H1 (cell line): Measurements from ENCODE around the gene KCNMA1. TPM values are rescaled to one million over a fixed set of nuclear protein-coding genes. Genes with fewer than 3 reads are reported as not detected.

Experiments
- CTCF ChIA-PET: fragments of 300-600 bp; sonication (Branson Sonifier 250); formaldehyde crosslinking; loops from one replicate; lab custom pipeline; 2021; ENCODE audit not compliant: partially characterized antibody; lab: Charles Lee
- POLR2A ChIA-PET: fragments of 300-600 bp; sonication (Branson Sonifier 250); formaldehyde crosslinking; loops from one replicate; lab custom pipeline; 2021; ENCODE audit warnings: inconsistent platforms; ENCODE audit not compliant: partially characterized antibody; lab: Charles Lee
- DNase-seq, 2 experiments: peaks; one replicate each; pipeline versions ENCODE4 v3.0.0 to v3.0.0-alpha.2; 2010 to 2022; ENCODE audit warnings: low spot score in 2 of 2, low read depth in 1 of 2, mixed read lengths in 1 of 2
- FAIRE-seq: peaks from 2 replicates; lab custom pipeline; 2011; peaks lifted over from hg19 to GRCh38; lab: Jason Lieb, UNC
- H2AFZ ChIP-seq: 2 replicates; pipeline ENCODE4 v1.8.1; 2012; ENCODE audit warnings: low read length, inconsistent platforms
- H2AK5ac ChIP-seq: 2 replicates; pipeline ENCODE4 v1.6.1; 2013; ENCODE audit warnings: low read depth, low read length
- H2BK120ac ChIP-seq: replicated peaks from 2 replicates; pipeline ENCODE3; 2013; ENCODE audit warnings: low read depth, low read length, inconsistent platforms
- H2BK12ac ChIP-seq: 2 replicates; pipeline ENCODE4 v1.6.1; 2013; ENCODE audit warnings: low read depth, low read length
- H2BK15ac ChIP-seq: 2 replicates; pipeline ENCODE4 v1.6.1; 2013; ENCODE audit warnings: low read length
- H2BK20ac ChIP-seq: 2 replicates; pipeline ENCODE4 v1.6.1; 2013; ENCODE audit warnings: low read length
- H2BK5ac ChIP-seq: 2 replicates; pipeline ENCODE4 v1.6.1; 2013; ENCODE audit warnings: low read depth, low read length
- H3K14ac ChIP-seq: 2 replicates; pipeline ENCODE4 v1.6.1; 2013; ENCODE audit warnings: inconsistent platforms; ENCODE audit not compliant: insufficient read length
- H3K18ac ChIP-seq: 2 replicates; pipeline ENCODE4 v1.6.1; 2013; ENCODE audit warnings: low read length; ENCODE audit errors: extremely low read depth
- H3K23ac ChIP-seq: 2 replicates; pipeline ENCODE4 v1.6.1; 2013; ENCODE audit warnings: inconsistent platforms; ENCODE audit not compliant: insufficient read length
- H3K23me2 ChIP-seq: 2 replicates; pipeline ENCODE4 v1.6.1; 2013; ENCODE audit warnings: low read depth, low read length
- H3K27ac ChIP-seq: 2 replicates; pipeline ENCODE4 v1.6.1; 2011; ENCODE audit warnings: low read depth, low read length, inconsistent platforms
- H3K27me3 ChIP-seq, 4 experiments: replicated peaks in 1 of 4; 1 replicate in 1 of 4; 2 replicates in 3 of 4; pipeline versions ENCODE4 v1.6.1 to v1.8.1; 2011 to 2013; ENCODE audit warnings: low read length in 3 of 4, mild to moderate bottlenecking in 3 of 4, inconsistent platforms in 2 of 4, mixed read lengths in 2 of 4, moderate library complexity in 1 of 4; ENCODE audit not compliant: control insufficient read depth in 3 of 4, insufficient read depth in 3 of 4; ENCODE audit errors: extremely low read depth in 1 of 4
- H3K36me3 ChIP-seq, 4 experiments: 2 replicates each; pipeline versions ENCODE4 v1.6.1 to v1.8.1; 2011 to 2013; ENCODE audit warnings: mild to moderate bottlenecking in 4 of 4, low read length in 3 of 4, moderate library complexity in 2 of 4, control low read depth in 1 of 4, inconsistent platforms in 1 of 4; ENCODE audit not compliant: insufficient read depth in 4 of 4, control insufficient read depth in 2 of 4
- H3K4ac ChIP-seq: replicated peaks from 2 replicates; pipeline ENCODE3; 2013; ENCODE audit warnings: low read length, low read depth, mixed read lengths, inconsistent platforms; ENCODE audit not compliant: insufficient read length
- H3K4me1 ChIP-seq, 4 experiments: replicated peaks in 1 of 4; 1 replicate in 1 of 4; 2 replicates in 3 of 4; pipeline versions ENCODE4 v1.6.1 to v1.8.1; 2011 to 2013; ENCODE audit warnings: low read length in 3 of 4, inconsistent platforms in 2 of 4, mixed read lengths in 1 of 4; ENCODE audit not compliant: insufficient read depth in 4 of 4, control insufficient read depth in 3 of 4
- H3K4me2 ChIP-seq, 2 experiments: 2 replicates each; pipeline versions ENCODE4 v1.6.1 to v1.8.1; 2011 to 2013; ENCODE audit warnings: low read depth in 2 of 2, low read length in 2 of 2, control low read depth in 1 of 2, inconsistent platforms in 1 of 2, mild to moderate bottlenecking in 1 of 2; ENCODE audit not compliant: insufficient read depth in 1 of 2
- H3K4me3 ChIP-seq, 4 experiments: fragments of 200-600, 300-600 bp in 1 of 4; sonication (generic), shearing (Covaris generic), sonication (Bioruptor Twin) in 1 of 4; 2 replicates each; pipeline versions ENCODE4 v1.5.1 to v1.8.1; 2011 to 2016; ENCODE audit warnings: low read length in 4 of 4, low read depth in 3 of 4, control low read depth in 2 of 4, inconsistent platforms in 2 of 4, mild to moderate bottlenecking in 2 of 4, mixed read lengths in 1 of 4, moderate library complexity in 1 of 4; ENCODE audit not compliant: insufficient read depth in 2 of 4; ENCODE audit errors: extremely low read depth in 1 of 4
- H3K56ac ChIP-seq: replicated peaks from 2 replicates; pipeline ENCODE3; 2013; ENCODE audit warnings: low read depth, mild to moderate bottlenecking, mixed read lengths, low read length, inconsistent platforms; ENCODE audit not compliant: insufficient read length
- H3K79me1 ChIP-seq: 2 replicates; pipeline ENCODE4 v1.6.1; 2013; ENCODE audit warnings: low read depth, low read length, control low read depth
- H3K79me2 ChIP-seq, 2 experiments: 2 replicates each; pipeline versions ENCODE4 v1.6.1 to v1.8.1; 2012 to 2013; ENCODE audit warnings: low read length in 2 of 2, mild to moderate bottlenecking in 2 of 2, inconsistent platforms in 1 of 2; ENCODE audit not compliant: insufficient read depth in 2 of 2, control insufficient read depth in 1 of 2
- H3K9ac ChIP-seq, 4 experiments: replicated peaks in 1 of 4; 1 replicate in 1 of 4; 2 replicates in 3 of 4; pipeline versions ENCODE4 v1.6.1 to v1.8.1; 2011 to 2013; ENCODE audit warnings: low read depth in 3 of 4, low read length in 3 of 4, control low read depth in 2 of 4, mild to moderate bottlenecking in 2 of 4, moderate library complexity in 2 of 4, inconsistent platforms in 1 of 4; ENCODE audit errors: extremely low read depth in 1 of 4
- H3K9me3 ChIP-seq, 2 experiments: 2 replicates each; pipeline versions ENCODE4 v1.6.1 to v1.8.1; 2012 to 2013; ENCODE audit warnings: mild to moderate bottlenecking in 2 of 2, moderate library complexity in 2 of 2, control low read depth in 1 of 2, inconsistent platforms in 1 of 2, low read depth in 1 of 2, low read length in 1 of 2, mixed read lengths in 1 of 2; ENCODE audit not compliant: insufficient read depth in 2 of 2
- H4K20me1 ChIP-seq, 2 experiments: replicated peaks in 1 of 2; 2 replicates each; pipeline versions ENCODE3 to v1.8.1; 2011 to 2013; ENCODE audit warnings: inconsistent platforms in 2 of 2, low read length in 2 of 2, mild to moderate bottlenecking in 1 of 2; ENCODE audit not compliant: insufficient read depth in 2 of 2, control insufficient read depth in 1 of 2
- H4K5ac ChIP-seq: 2 replicates; pipeline ENCODE4 v1.6.1; 2013; ENCODE audit warnings: low read length, low read depth, mixed read lengths, inconsistent platforms; ENCODE audit not compliant: insufficient read length
- H4K8ac ChIP-seq: 2 replicates; pipeline ENCODE4 v1.8.0; 2013; ENCODE audit warnings: mild to moderate bottlenecking, moderate library complexity, low read length, inconsistent platforms; ENCODE audit not compliant: insufficient read depth; ENCODE audit errors: extremely low read depth
- H4K91ac ChIP-seq: replicated peaks from 2 replicates; pipeline ENCODE3; 2013; ENCODE audit warnings: low read length, mixed read lengths, inconsistent platforms; ENCODE audit not compliant: insufficient read length
- ASH2L ChIP-seq: fragments of 200-600, 300-600 bp; sonication (generic); IDR thresholded peaks from one replicate; pipeline ENCODE4 v1.7.1; 2017; ENCODE audit warnings: low read length
- BCL11A ChIP-seq, 2 experiments: IDR thresholded peaks; one replicate each; pipeline ENCODE4 v1.6.1; 2011; ENCODE audit warnings: low read depth in 2 of 2, low read length in 2 of 2, mild to moderate bottlenecking in 2 of 2
- CTBP2 ChIP-seq: IDR thresholded peaks from 2 replicates; pipeline ENCODE4 v1.7.0; 2011; ENCODE audit warnings: borderline replicate concordance, mild to moderate bottlenecking, moderate library complexity, mixed read lengths, low read length; ENCODE audit not compliant: insufficient read depth, insufficient read length
- FOSL1 ChIP-seq: IDR thresholded peaks from 2 replicates; pipeline ENCODE4 v1.6.1; 2011; ENCODE audit warnings: mild to moderate bottlenecking, low read depth, low read length, moderate library complexity; ENCODE audit not compliant: insufficient read depth
- KDM5A ChIP-seq: fragments of 200-600 bp; IDR thresholded peaks from 2 replicates; pipeline ENCODE4 v1.7.1; 2012; ENCODE audit warnings: mild to moderate bottlenecking, low read length, inconsistent platforms, mixed read lengths
- POLR2AphosphoS5 ChIP-seq: IDR thresholded peaks from 2 replicates; pipeline ENCODE4 v1.6.1; 2011; ENCODE audit warnings: low read depth, low read length
- RBBP5 ChIP-seq: IDR thresholded peaks from 2 replicates; pipeline ENCODE4 v1.7.1; 2012; ENCODE audit warnings: low read depth, mild to moderate bottlenecking, inconsistent platforms, low read length, moderate library complexity, borderline replicate concordance
- SIRT6 ChIP-seq: IDR thresholded peaks from one replicate; pipeline ENCODE4 v1.7.1; 2012; ENCODE audit warnings: low read length, inconsistent platforms
- SP1 ChIP-seq: IDR thresholded peaks from 2 replicates; pipeline ENCODE4 v1.6.1; 2011; ENCODE audit warnings: low read depth, low read length
- SRF ChIP-seq: IDR thresholded peaks from 2 replicates; pipeline ENCODE4 v1.6.1; 2011; ENCODE audit warnings: mild to moderate bottlenecking, low read depth, low read length, moderate library complexity
- TBP ChIP-seq: IDR thresholded peaks from 2 replicates; pipeline ENCODE4 v1.6.1; 2011; ENCODE audit warnings: low read depth, low read length, improper control_type of control experiment
- YY1 ChIP-seq: IDR thresholded peaks from 2 replicates; pipeline ENCODE4 v1.6.1; 2011; ENCODE audit warnings: low read depth, mild to moderate bottlenecking, low read length
- WGBS, 2 experiments: shearing (Covaris generic) in 1 of 2; methylation state at CpG; one replicate each; pipeline versions ENCODE4 v1.1.6 to v1.1.7; 2013 to 2015; ENCODE audit warnings: low lambda C conversion rate in 2 of 2, mixed read lengths in 2 of 2, inconsistent platforms in 1 of 2, low coverage in 1 of 2, missing lambda C conversion rate in 1 of 2; ENCODE audit not compliant: insufficient replicate concordance in 2 of 2, insufficient coverage in 1 of 2, insufficient read length in 1 of 2; ENCODE audit errors: extremely low coverage in 1 of 2, missing lambda C conversion rate in 1 of 2; 5-methylcytosine and 5-hydroxymethylcytosine counted together
- polyA plus RNA-seq, 7 experiments: library from polyadenylated mRNA; depleted of rRNA in 3 of 7; stranded (reverse) in 5 of 7; unstranded in 2 of 7; fragments of >200 nt in 5 of 7; fragments of 200-250 nt in 2 of 7; gene quantifications; 1 replicate in 5 of 7; 2 replicates in 1 of 7; 4 replicates in 1 of 7; pipeline versions ENCODE4 v1.2.1 to v1.2.3, GENCODE V29; 2011 to 2013; ENCODE audit warnings: missing spikeins in 2 of 7, mixed read lengths in 2 of 7
- total RNA-seq: library from RNA; stranded (reverse); fragmentation: NEBNext Ultra II Directional; extraction: Animal tissue kit (Norgen Biotek cat#: 25700); gene quantifications from 2 replicates; pipeline ENCODE4 v1.2.1, GENCODE V29; 2021
- TF ChIP-seq, protein P1 (sequence below): IDR thresholded peaks from 2 replicates; pipeline ENCODE4 v1.6.1; 2012; ENCODE audit warnings: low read length, inconsistent platforms

KCNMA1 gene
- total and polyA plus RNA-seq, 2 of the 8 experiments (the other 6 are each of a cell fraction or from before 2014, with no cell fraction given), result 10.2 to 11.1 TPM

DNA sequence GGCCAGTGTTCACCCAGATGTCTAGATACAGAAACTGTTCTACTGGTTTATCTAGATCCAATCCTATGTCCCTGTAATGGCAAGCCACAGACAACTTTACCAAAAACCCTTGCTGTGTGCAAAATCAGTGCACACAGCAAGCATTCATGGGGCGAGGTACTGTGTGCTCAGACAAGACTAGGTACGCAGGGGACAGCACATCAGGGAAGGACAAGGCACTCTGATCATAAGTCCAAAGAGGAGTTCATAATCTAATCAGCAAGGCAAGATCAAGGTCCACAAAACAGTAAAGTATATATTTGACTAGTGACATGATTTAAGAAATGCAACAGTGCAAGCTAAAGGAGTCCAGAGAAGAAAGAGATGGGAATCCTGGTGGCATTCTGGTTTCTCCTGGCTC, 25.9 kb downstream of the KCNMA1 start:
- no peak overlapping the region for H2BK12ac ChIP-seq
- no peaks in the 10 kb centered on the region for H3K79me2 ChIP-seq
- POLR2A ChIA-PET, result no interaction called here
- CTCF ChIA-PET, result interaction anchor here (0.9 to 1.2 kb wide), 2 partner anchors 27 to 153 kb away, joined by 3 read pairs; no protein-coding TSS in a partner anchor
- no peak overlapping the region for H4K5ac ChIP-seq
- H3K4me2 ChIP-seq, result no peak overlapping the region
- H2BK5ac ChIP-seq, result no peak overlapping the region
- H3K23me2 ChIP-seq, result no peaks in the 10 kb centered on the region
- no peak overlapping the region for H4K91ac ChIP-seq
- no peak overlapping the region for H2BK120ac ChIP-seq
- H2AFZ ChIP-seq, result no peak overlapping the region
- no peak overlapping the region for H3K14ac ChIP-seq
- no peak for DNase-seq
- FAIRE-seq, result no peak
- H3K4ac ChIP-seq, result no peak overlapping the region
- no peaks in the 10 kb centered on the region for H3K79me1 ChIP-seq
- H2BK20ac ChIP-seq, result no peak overlapping the region
- H4K20me1 ChIP-seq, result no peaks in the 10 kb centered on the region
- no peak overlapping the region for H4K8ac ChIP-seq
- no peaks in the 10 kb centered on the region for H3K4me1 ChIP-seq
- 79% methylated on average over 2 of the region's 2 CpGs; no CpG with 5 or more reads in 1 of the 2 experiments for WGBS, 2 experiments
- H3K27me3 ChIP-seq, result no peaks in the 10 kb centered on the region
- H3K27ac ChIP-seq, result no peak overlapping the region
- H3K4me3 ChIP-seq, result no peak overlapping the region
- H3K9me3 ChIP-seq, result no peaks in the 10 kb centered on the region
- H3K56ac ChIP-seq, result no peak overlapping the region
- H3K9ac ChIP-seq, result no peak overlapping the region
- H3K18ac ChIP-seq, result no peak overlapping the region
- no peak overlapping the region for H3K23ac ChIP-seq
- H2BK15ac ChIP-seq, result no peak overlapping the region
- no peak overlapping the region for H2AK5ac ChIP-seq
- H3K36me3 ChIP-seq, result no peaks in the 10 kb centered on the region
- no peak for TF ChIP-seq SIRT6
- TF ChIP-seq BCL11A (IDR thresholded peaks at IDR 0.05; ENCODE audit: low read depth in 2 of 2, low read length in 2 of 2), result no peak
- TF ChIP-seq, protein P1, sequence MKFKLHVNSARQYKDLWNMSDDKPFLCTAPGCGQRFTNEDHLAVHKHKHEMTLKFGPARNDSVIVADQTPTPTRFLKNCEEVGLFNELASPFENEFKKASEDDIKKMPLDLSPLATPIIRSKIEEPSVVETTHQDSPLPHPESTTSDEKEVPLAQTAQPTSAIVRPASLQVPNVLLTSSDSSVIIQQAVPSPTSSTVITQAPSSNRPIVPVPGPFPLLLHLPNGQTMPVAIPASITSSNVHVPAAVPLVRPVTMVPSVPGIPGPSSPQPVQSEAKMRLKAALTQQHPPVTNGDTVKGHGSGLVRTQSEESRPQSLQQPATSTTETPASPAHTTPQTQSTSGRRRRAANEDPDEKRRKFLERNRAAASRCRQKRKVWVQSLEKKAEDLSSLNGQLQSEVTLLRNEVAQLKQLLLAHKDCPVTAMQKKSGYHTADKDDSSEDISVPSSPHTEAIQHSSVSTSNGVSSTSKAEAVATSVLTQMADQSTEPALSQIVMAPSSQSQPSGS, result no peak
- no peak for TF ChIP-seq SP1
- no peak for TF ChIP-seq KDM5A
- TF ChIP-seq YY1, result no peak
- TF ChIP-seq SRF, result no peak
- no peak for TF ChIP-seq TBP
- no peak for TF ChIP-seq FOSL1
- no peak for TF ChIP-seq POLR2AphosphoS5
- TF ChIP-seq CTBP2, result no peak
- no peak for TF ChIP-seq ASH2L
- TF ChIP-seq RBBP5, result no peak
